Dedifferentiated amniotic fluid mesenchymal stem cell (primary cell): ENCODE results near the gene BIVM.

Experiments
- DNase-seq: peaks from one replicate; pipeline ENCODE4 v3.0.0-alpha.2; 2016; ENCODE audit errors: extremely low spot score

BIVM gene

DNA sequence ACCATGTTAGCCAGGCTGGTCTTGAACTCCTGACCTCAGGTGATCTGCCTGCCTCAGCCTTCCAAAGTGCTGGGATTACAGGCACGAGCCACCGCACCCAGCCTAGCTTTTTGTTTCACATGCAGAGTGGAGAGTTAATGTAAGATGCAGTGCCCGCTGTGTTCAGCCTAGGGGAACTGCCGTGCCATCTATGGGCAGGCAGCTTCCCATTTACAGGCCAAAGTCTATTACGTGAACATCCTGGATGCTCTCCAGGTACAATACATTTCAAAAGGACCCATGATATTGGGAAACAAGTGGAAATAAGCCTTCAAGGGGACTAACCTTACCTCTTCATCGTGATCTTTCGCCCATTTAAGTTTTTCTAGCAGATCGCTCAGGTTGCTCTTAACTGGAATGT lies 10.2 kb upstream of the BIVM start:
- no peak for DNase-seq

GRCh38 chr13:102792396-102792795 lies 6.5 kb upstream of the BIVM start:
- no peak for DNase-seq

- no peak for DNase-seq
These were observed 5.1 kb upstream of the BIVM start for GRCh38 chr13:102793611-102794355.

GRCh38 chr13:102799426-102800144 lies 666 bp downstream of the BIVM start:
- no peak for DNase-seq

DNA sequence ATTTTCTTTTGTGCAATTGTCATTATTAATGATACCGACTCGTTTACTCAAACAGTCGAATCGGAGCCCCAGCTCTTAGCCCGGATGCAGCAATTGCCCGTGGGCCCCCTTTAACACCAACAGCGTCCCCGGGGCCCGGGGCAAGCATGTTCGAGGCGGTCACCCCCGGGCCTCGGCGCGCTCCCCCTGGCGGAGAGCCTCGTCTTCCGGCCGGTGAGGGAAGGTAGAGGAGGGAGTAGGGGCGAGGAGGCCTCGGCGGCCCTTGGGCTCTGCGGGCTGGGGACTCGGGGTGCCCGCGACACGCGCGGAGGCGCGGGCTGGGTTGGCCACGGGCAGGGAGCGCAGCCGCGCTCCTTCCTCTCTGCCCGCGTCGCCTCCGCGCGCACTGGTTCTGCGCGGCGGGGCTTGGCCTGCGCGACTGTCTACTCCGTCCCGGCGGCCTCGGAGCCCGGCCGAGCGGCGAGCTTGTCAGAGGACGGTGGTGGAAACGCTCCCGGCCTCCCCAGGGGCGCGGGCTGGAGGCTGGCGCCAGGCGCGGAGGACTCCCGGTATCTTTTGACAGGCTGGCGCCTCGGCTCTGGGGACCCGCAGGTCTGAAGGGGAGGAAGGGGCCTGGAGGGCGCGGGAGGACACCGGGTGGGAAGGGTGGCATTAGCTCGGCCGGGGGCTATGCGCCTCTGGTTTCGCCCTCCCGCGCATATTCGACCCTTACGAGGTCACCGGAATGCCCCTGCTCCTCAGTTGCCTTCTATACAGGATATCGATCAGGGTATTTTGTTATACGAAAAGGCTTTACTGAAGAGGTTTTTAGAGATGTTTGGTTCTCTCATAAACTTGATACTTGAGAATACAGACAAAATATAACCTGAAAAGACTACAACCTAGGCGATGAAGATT lies 1.5 kb downstream of the BIVM start:
- peak; percentile 72 for DNase-seq

DNA sequence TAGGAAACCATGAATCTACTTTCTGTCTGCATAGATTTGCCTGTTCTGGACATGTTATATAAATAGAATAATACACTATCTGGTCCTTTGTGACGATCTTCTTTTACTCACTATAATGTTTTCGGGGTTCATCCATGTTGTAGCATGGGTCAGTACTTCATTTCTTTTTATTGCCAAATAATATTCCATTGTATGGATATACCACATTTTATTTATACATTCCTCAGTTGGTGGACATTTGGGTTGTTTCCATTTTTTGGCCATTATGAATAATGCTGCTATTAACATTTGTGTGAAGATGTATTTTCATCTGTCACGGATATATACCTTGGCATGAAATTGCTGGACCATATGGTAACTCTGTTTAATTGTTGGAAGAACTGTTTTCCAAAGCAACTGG lies 6.8 kb downstream of the BIVM start:
- no peak for DNase-seq

GRCh38 chr13:102807699-102808098 lies 8.8 kb downstream of the BIVM start:
- no peak for DNase-seq

DNA sequence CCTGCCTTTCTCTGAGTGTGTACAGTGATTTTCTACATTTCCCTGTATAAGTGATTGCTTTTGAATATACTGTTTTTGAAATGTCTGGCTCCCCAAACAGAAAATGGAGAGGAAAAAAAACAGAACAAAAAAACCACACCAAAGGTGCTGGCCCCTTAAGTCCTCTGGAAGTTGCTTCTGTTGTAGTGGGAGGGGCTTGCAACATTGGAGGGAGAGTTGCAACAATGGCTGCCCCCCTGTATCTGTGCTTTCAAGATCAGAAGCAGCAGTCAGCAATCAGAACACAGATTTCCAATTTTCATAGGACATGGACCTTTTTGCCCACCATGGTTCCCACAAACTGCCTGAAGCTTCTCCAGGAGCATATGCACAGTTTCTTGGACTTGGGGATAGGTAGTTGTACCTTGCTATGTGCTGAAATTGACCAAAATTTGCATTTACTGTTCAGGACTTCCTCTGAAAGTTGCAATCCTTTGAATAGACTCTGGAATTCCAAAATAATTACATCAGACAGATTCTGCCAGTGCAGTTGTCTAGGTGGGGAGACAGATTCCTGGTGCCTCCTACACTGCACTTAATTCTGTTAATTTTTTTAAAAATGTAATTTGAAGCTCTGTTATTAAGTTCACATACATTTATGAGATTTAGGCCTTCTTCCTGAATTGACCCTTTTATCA lies 13.8 kb downstream of the BIVM start:
- DNase-seq = no peak

DNA sequence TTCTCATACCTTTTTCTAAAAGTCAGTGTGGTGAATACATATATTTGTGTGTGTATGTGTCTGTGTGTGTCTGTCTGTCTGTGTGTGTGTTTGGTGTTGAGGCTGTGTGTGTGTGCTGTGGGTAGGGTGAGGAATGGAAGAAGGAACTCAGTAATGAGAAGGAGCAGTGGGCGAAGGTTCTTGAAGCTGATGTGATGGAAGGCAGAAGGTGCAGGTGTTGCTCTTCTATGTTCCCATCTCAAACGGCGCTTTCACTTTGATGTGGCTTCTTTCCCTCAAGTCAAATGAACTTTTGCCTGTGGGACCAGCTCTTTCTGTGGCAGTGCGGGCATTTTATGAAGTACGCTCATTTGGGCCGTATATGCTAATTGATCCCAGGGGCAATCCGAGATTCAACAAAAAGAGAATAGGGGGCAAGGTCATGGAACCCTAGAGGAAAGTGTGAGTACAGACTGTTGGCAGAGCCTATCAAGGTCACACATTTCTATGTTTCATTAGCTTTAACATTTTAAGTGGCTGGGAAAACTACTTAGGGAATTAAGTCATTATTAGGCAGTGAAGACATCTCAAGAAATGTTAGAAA lies 15.2 kb downstream of the BIVM start:
- DNase-seq = no peak

- DNase-seq = no peak
These were observed 15.9 kb downstream of the BIVM start for GRCh38 chr13:102814793-102815192.

DNA sequence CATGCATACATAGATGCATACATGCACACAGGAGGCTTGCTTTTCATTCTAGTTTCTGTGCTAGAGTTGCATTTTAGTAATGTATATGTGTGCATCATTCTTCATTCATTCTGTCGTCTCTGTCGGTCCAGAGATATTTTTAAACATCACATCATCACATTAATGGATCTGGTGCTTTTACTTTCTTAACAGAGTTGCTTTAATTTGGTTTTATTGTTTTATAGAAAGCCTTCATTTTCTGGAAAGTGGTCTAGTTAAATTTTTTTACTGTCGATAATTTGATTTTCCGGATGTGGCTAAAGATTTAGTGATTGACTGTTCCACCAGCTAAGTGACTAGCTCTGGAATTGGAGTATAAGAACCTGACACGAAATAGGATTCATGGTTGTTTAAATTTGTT lies 16.9 kb downstream of the BIVM start:
- DNase-seq = no peak

- no peak for DNase-seq
These were observed 17.8 kb downstream of the BIVM start for GRCh38 chr13:102816708-102817107.

- DNase-seq = no peak
These were observed 18.3 kb downstream of the BIVM start for GRCh38 chr13:102817241-102817640.

DNA sequence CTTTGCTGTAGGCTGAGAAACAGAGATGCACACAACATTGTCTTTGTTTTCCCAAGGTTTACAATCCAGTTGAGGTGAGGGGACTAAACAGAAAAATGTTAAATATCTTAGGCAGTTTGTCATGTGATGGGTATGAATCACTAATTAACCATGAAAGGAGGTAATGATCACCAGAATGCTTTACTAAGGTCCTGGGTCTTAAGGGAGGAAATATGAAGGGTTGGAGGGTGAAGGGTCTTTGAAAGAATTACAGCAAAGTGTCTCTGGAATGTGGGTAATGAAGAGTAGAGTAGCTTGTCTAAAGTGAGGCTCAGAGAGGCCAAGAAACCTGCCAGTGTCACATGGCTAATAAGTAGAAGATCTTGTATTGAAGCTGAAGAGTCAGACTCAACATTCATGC lies 19.0 kb downstream of the BIVM start:
- DNase-seq = no peak

- no peak for DNase-seq
These were observed 26.5 kb downstream of the BIVM start for GRCh38 chr13:102825400-102825799.

GRCh38 chr13:102825921-102826706 lies 27.2 kb downstream of the BIVM start:
- DNase-seq = peak; percentile 75

- DNase-seq = no peak
These were observed 31.7 kb downstream of the BIVM start for GRCh38 chr13:102830646-102831045.

GRCh38 chr13:102836471-102836870 lies 37.6 kb downstream of the BIVM start:
- DNase-seq = no peak

- DNase-seq = no peak
These were observed 39.4 kb downstream of the BIVM start for GRCh38 chr13:102838273-102838672.

DNA sequence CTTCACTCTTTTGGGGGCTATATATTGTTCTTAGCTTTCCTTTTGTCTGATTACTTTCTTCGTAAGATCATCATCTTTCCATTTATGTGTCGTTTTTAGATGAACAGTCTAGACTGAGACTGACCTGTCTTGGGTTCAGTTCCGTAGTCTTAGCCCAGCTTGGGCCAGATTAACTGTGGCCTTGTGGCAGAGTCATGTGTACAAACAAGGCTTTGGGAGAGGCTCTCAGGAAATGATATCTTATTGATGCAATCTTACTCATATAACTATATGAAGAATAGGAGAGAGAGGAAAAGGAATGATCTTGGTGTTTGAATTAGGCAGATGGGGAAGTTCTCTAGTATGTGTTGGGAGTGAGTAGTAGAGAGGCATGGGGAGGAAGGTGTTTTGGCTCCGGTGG lies 40.1 kb downstream of the BIVM start:
- DNase-seq = no peak

- DNase-seq = no peak
These were observed 40.5 kb downstream of the BIVM start for GRCh38 chr13:102839462-102839861.
